Measurements from ENCODE around the gene ZNF391. TPM values are rescaled to one million over a fixed set of nuclear protein-coding genes. Genes with fewer than 3 reads are reported as not detected.

The ZNF391 gene
- total RNA-seq, 2 donors from 2014 or later = 0.96 to 1.9 TPM

GRCh38 chr6:27383481-27383880 is 5.1 kb upstream of the ZNF391 start:
- H3K27ac ChIP-seq = no peak overlapping the region
- TF ChIP-seq CTCF (IDR thresholded peaks at IDR 0.05) = no peak
- H3K4me1 ChIP-seq = no peaks in the 10 kb centered on the region
- no peak for DNase-seq
- H3K9ac ChIP-seq (ENCODE audit: low read depth in 2 of 2, low read length in 2 of 2) = no peak overlapping the region
- no peaks in the 10 kb centered on the region for H3K36me3 ChIP-seq
- no peaks in the 10 kb centered on the region for H3K9me3 ChIP-seq
- H3K4me3 ChIP-seq = no peak overlapping the region
- intact Hi-C loops (cut with DNase I) = no loop called here
- H3K27me3 ChIP-seq = no peaks in the 10 kb centered on the region

- Histone ChIP-seq H3K36me3 (no peaks in the 10 kb centered on the region), H3K4me3 (no peak overlapping the region), H3K9me3 (no peaks in the 10 kb centered on the region), H3K27ac (no peak overlapping the region), H3K4me1 (no peaks in the 10 kb centered on the region), H3K9ac (ENCODE audit: low read depth in 2 of 2, low read length in 2 of 2) (no peak overlapping the region), H3K27me3 (no peaks in the 10 kb centered on the region)
- no peak for TF ChIP-seq CTCF (IDR thresholded peaks at IDR 0.05)
- intact Hi-C loops (cut with DNase I) = no loop called here
- no peak for DNase-seq
These were observed 4.1 kb downstream of the ZNF391 start for GRCh38 chr6:27392623-27393022.

GRCh38 chr6:27394073-27394472 is 5.5 kb downstream of the ZNF391 start:
- no peaks in the 10 kb centered on the region for H3K4me1 ChIP-seq
- H3K9ac ChIP-seq (ENCODE audit: low read depth in 2 of 2, low read length in 2 of 2) = no peak overlapping the region
- no peak overlapping the region for H3K4me3 ChIP-seq
- no peak for DNase-seq
- no peak for TF ChIP-seq CTCF (IDR thresholded peaks at IDR 0.05)
- H3K36me3 ChIP-seq = no peaks in the 10 kb centered on the region
- H3K27ac ChIP-seq = no peak overlapping the region
- H3K27me3 ChIP-seq = no peaks in the 10 kb centered on the region
- no peaks in the 10 kb centered on the region for H3K9me3 ChIP-seq
- intact Hi-C loops (cut with DNase I) = no loop called here

GRCh38 chr6:27400877-27401642 is 12.5 kb downstream of the ZNF391 start:
- Histone ChIP-seq H3K9ac (ENCODE audit: low read depth in 2 of 2, low read length in 2 of 2) (no peak overlapping the region), H3K4me3 (no peak overlapping the region), H3K9me3 (no peaks in the 10 kb centered on the region), H3K27me3 (no peaks in the 10 kb centered on the region), H3K4me1 (no peaks in the 10 kb centered on the region), H3K36me3 (no peaks in the 10 kb centered on the region), H3K27ac (no peak overlapping the region)
- intact Hi-C loops (cut with DNase I) = no loop called here
- TF ChIP-seq CTCF (IDR thresholded peaks at IDR 0.05) = no peak
- DNase-seq = no peak

GRCh38 chr6:27406085-27406484 is 17.5 kb downstream of the ZNF391 start:
- Histone ChIP-seq H3K9me3 (no peaks in the 10 kb centered on the region), H3K9ac (ENCODE audit: low read depth in 2 of 2, low read length in 2 of 2) (no peak overlapping the region), H3K4me3 (no peak overlapping the region), H3K36me3 (no peaks in the 10 kb centered on the region), H3K27me3 (no peaks in the 10 kb centered on the region), H3K4me1 (no peaks in the 10 kb centered on the region), H3K27ac (no peak overlapping the region)
- no peak for DNase-seq
- TF ChIP-seq CTCF (IDR thresholded peaks at IDR 0.05) = no peak
- intact Hi-C loops (cut with DNase I) = no loop called here
